Measurements from ENCODE around the gene LBX1. TPM values are rescaled to one million over a fixed set of nuclear protein-coding genes. Genes with fewer than 3 reads are reported as not detected.
"Not testable (repeated sequence)": the region's sequence is repeated elsewhere in the genome, so short reads cannot be mapped to it uniquely, and the experiment has no call there.

The LBX1 gene
- total RNA-seq, 1 donor from 2014 or later, result not detected

- H3K9me3 Mint-ChIP-seq, result no peaks in the 10 kb centered on the region
- H3K36me3 Mint-ChIP-seq (ENCODE audit: low read depth), result no peaks in the 10 kb centered on the region
- H3K27me3 Mint-ChIP-seq (ENCODE audit: insufficient read depth), result peaks cover 82% of the 10 kb centered on the region
- H3K4me1 Mint-ChIP-seq (ENCODE audit: low read depth), result peaks cover 13% of the 10 kb centered on the region
- no peak for DNase-seq (ENCODE audit: low spot score)
- no peak overlapping the region for H3K27ac Mint-ChIP-seq
- intact Hi-C loops (cut with micrococcal nuclease), result loop anchor here (5.0 kb wide), 1 partner anchor 562 kb away; no protein-coding TSS in a partner anchor
- H3K4me3 Mint-ChIP-seq, result no peak overlapping the region
Observed at GRCh38 chr10:101219139-101219945, 9.9 kb downstream of the LBX1 start.

- intact Hi-C loops (cut with micrococcal nuclease), result loop anchor here (1.0 to 5.0 kb wide), 2 partner anchors 82 to 561 kb away; no protein-coding TSS in a partner anchor
- Mint-ChIP-seq H3K27me3 (ENCODE audit: insufficient read depth) (peaks cover 83% of the 10 kb centered on the region), H3K4me1 (ENCODE audit: low read depth) (peaks cover 19% of the 10 kb centered on the region), H3K9me3 (no peaks in the 10 kb centered on the region), H3K27ac (peak overlapping the region; percentile 66), H3K36me3 (ENCODE audit: low read depth) (no peaks in the 10 kb centered on the region), H3K4me3 (no peak overlapping the region)
- no peak for DNase-seq (ENCODE audit: low spot score)
Observed at GRCh38 chr10:101218351-101219138, 10.7 kb downstream of the LBX1 start.

- no peaks in the 10 kb centered on the region for H3K36me3 Mint-ChIP-seq (ENCODE audit: low read depth)
- no peaks in the 10 kb centered on the region for H3K9me3 Mint-ChIP-seq
- H3K4me1 Mint-ChIP-seq (ENCODE audit: low read depth), result peaks cover 23% of the 10 kb centered on the region
- intact Hi-C loops (cut with micrococcal nuclease), result loop anchor here (1.0 to 5.0 kb wide), 3 partner anchors 8 to 560 kb away; no protein-coding TSS in a partner anchor
- peaks cover 82% of the 10 kb centered on the region for H3K27me3 Mint-ChIP-seq (ENCODE audit: insufficient read depth)
- no peak overlapping the region for H3K4me3 Mint-ChIP-seq
- no peak for DNase-seq (ENCODE audit: low spot score)
- H3K27ac Mint-ChIP-seq, result peak overlapping the region; percentile 40
Observed at GRCh38 chr10:101217450-101218281, 11.6 kb downstream of the LBX1 start.

- Mint-ChIP-seq H3K27me3 (ENCODE audit: insufficient read depth) (peaks cover 77% of the 10 kb centered on the region), H3K9me3 (no peaks in the 10 kb centered on the region), H3K36me3 (ENCODE audit: low read depth) (no peaks in the 10 kb centered on the region), H3K4me3 (no peak overlapping the region), H3K27ac (peak overlapping the region; percentile 70), H3K4me1 (ENCODE audit: low read depth) (peaks cover 22% of the 10 kb centered on the region)
- no peak for DNase-seq (ENCODE audit: low spot score)
- intact Hi-C loops (cut with micrococcal nuclease), result loop anchor here (1.0 to 5.0 kb wide), 2 partner anchors 8 to 560 kb away; no protein-coding TSS in a partner anchor
Observed at GRCh38 chr10:101217044-101217425, 12.2 kb downstream of the LBX1 start.

GRCh38 chr10:101216207-101217043, 12.8 kb downstream of the LBX1 start:
- Mint-ChIP-seq H3K4me3 (no peak overlapping the region), H3K9me3 (no peaks in the 10 kb centered on the region), H3K27me3 (ENCODE audit: insufficient read depth) (peaks cover 73% of the 10 kb centered on the region), H3K36me3 (ENCODE audit: low read depth) (no peaks in the 10 kb centered on the region), H3K4me1 (ENCODE audit: low read depth) (peaks cover 18% of the 10 kb centered on the region), H3K27ac (peak overlapping the region; percentile 70)
- intact Hi-C loops (cut with micrococcal nuclease), result loop anchor here (1.0 to 5.0 kb wide), 2 partner anchors 9 to 559 kb away; no protein-coding TSS in a partner anchor
- DNase-seq (ENCODE audit: low spot score), result no peak

- Mint-ChIP-seq H3K9me3 (no peaks in the 10 kb centered on the region), H3K4me3 (no peak overlapping the region), H3K27me3 (ENCODE audit: insufficient read depth) (peaks cover 68% of the 10 kb centered on the region), H3K27ac (no peak overlapping the region), H3K36me3 (ENCODE audit: low read depth) (no peaks in the 10 kb centered on the region), H3K4me1 (ENCODE audit: low read depth) (peaks cover 18% of the 10 kb centered on the region)
- DNase-seq (ENCODE audit: low spot score), result no peak
- intact Hi-C loops (cut with micrococcal nuclease), result loop anchor here (2.0 to 5.0 kb wide), 3 partner anchors 227 to 565 kb away; no protein-coding TSS in a partner anchor
Observed at GRCh38 chr10:101215397-101216206, 13.7 kb downstream of the LBX1 start.

GRCh38 chr10:101214446-101215396, 14.5 kb downstream of the LBX1 start:
- H3K27ac Mint-ChIP-seq, result peak overlapping the region; percentile 76
- H3K9me3 Mint-ChIP-seq, result no peaks in the 10 kb centered on the region
- peak; percentile 49 for DNase-seq (ENCODE audit: low spot score)
- peaks cover 18% of the 10 kb centered on the region for H3K4me1 Mint-ChIP-seq (ENCODE audit: low read depth)
- intact Hi-C loops (cut with micrococcal nuclease), result loop anchor here (1.0 to 5.0 kb wide), 5 partner anchors 77 to 566 kb away; no protein-coding TSS in a partner anchor
- H3K4me3 Mint-ChIP-seq, result no peak overlapping the region
- H3K36me3 Mint-ChIP-seq (ENCODE audit: low read depth), result no peaks in the 10 kb centered on the region
- peaks cover 63% of the 10 kb centered on the region for H3K27me3 Mint-ChIP-seq (ENCODE audit: insufficient read depth)

- Mint-ChIP-seq H3K27ac (no peak overlapping the region), H3K27me3 (ENCODE audit: insufficient read depth) (peaks cover 28% of the 10 kb centered on the region)
- intact Hi-C loops (cut with micrococcal nuclease), result no loop called here
Observed at GRCh38 chr10:101208543-101208942, 20.7 kb downstream of the LBX1 start.

GRCh38 chr10:101207026-101207425, 22.2 kb downstream of the LBX1 start:
- intact Hi-C loops (cut with micrococcal nuclease), result no loop called here
- Mint-ChIP-seq H3K4me3 (no peak overlapping the region), H3K27ac (no peak overlapping the region), H3K4me1 (ENCODE audit: low read depth) (no peaks in the 10 kb centered on the region), H3K27me3 (ENCODE audit: insufficient read depth) (peaks cover 25% of the 10 kb centered on the region), H3K36me3 (ENCODE audit: low read depth) (no peaks in the 10 kb centered on the region), H3K9me3 (no peaks in the 10 kb centered on the region)
- no peak for DNase-seq (ENCODE audit: low spot score)

More at GRCh38 chr10:101208543-101208942, 20.7 kb downstream of the LBX1 start:
- no peak overlapping the region for H3K4me3 Mint-ChIP-seq
- peaks cover 4% of the 10 kb centered on the region for H3K4me1 Mint-ChIP-seq (ENCODE audit: low read depth)
- DNase-seq (ENCODE audit: low spot score), result no peak
- no peaks in the 10 kb centered on the region for H3K36me3 Mint-ChIP-seq (ENCODE audit: low read depth)
- no peaks in the 10 kb centered on the region for H3K9me3 Mint-ChIP-seq

GRCh38 chr10:101202667-101203066, 26.6 kb downstream of the LBX1 start:
- H3K9me3 Mint-ChIP-seq; DNase-seq (ENCODE audit: low spot score); H3K4me1 Mint-ChIP-seq (ENCODE audit: low read depth); intact Hi-C loops (cut with micrococcal nuclease); H3K27ac Mint-ChIP-seq; H3K36me3 Mint-ChIP-seq (ENCODE audit: low read depth); H3K4me3 Mint-ChIP-seq: not testable (repeated sequence)
- peaks cover 10% of the 10 kb centered on the region for H3K27me3 Mint-ChIP-seq (ENCODE audit: insufficient read depth)

Data from activated T-helper 1 cell treated with anti-CD3 and anti-CD28 coated beads, Interleukin-12 subunit alpha, Interleukin-12 subunit beta, Interleukin-2, Interleukin-4 antibody, amounts not matched to agents 30 ng/mL and 10 ng/mL and 1 ng/mL, durations not matched to agents 14 hours and 24 hours and 36 hours (primary cell).